ENCODE data around the gene NLK.

DNA sequence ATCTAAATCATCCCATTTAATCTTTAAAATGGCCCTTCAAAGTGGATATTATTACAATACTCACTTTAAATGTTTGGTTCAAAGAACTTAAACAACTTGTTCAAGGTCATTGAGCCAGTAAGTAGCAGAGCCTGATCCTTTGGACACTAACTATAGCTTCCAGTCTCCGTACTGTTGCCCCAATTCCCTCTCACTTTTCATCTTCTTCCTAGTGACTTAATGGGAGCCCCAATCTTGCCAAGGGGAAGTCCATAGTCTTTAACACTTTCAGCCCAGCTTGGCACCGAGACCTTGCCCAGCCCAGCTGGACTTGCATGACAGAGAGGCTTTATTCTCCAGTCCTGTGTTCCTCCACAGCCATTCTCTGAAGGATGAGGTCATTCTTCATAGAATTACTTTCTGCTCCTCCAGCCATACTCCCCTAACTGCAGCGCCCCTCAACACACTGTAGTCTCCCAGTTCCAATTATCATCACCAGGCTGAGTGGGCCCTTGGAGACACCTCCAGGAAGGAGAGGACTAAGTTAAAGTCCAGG is 49.2 kb upstream of the NLK start:
- TF ChIP-seq, protein P1, sequence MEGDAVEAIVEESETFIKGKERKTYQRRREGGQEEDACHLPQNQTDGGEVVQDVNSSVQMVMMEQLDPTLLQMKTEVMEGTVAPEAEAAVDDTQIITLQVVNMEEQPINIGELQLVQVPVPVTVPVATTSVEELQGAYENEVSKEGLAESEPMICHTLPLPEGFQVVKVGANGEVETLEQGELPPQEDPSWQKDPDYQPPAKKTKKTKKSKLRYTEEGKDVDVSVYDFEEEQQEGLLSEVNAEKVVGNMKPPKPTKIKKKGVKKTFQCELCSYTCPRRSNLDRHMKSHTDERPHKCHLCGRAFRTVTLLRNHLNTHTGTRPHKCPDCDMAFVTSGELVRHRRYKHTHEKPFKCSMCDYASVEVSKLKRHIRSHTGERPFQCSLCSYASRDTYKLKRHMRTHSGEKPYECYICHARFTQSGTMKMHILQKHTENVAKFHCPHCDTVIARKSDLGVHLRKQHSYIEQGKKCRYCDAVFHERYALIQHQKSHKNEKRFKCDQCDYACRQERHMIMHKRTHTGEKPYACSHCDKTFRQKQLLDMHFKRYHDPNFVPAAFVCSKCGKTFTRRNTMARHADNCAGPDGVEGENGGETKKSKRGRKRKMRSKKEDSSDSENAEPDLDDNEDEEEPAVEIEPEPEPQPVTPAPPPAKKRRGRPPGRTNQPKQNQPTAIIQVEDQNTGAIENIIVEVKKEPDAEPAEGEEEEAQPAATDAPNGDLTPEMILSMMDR (conservative IDR thresholded peaks at IDR 0.05; ENCODE audit: low read length), result no peak
- no peak for TF ChIP-seq EZH2phosphoT487 (IDR thresholded peaks at IDR 0.05; ENCODE audit: borderline replicate concordance, low read depth, low read length)

All from OCI-LY7 (cell line).